Loucy (cell line): ENCODE data around the gene TP53TG3E.
"Not testable (repeated sequence)": the region's sequence is repeated elsewhere in the genome, so short reads cannot be mapped to it uniquely, and the experiment has no call there.

Source experiments
- H2AFZ ChIP-seq: fragments of 200-600 bp; sonication (generic); 2 replicates; pipeline ENCODE4 v1.6.0; 2016; ENCODE audit warnings: antibody characterized with exemption, mild to moderate bottlenecking, low read length, moderate library complexity
- H3F3A ChIP-seq: fragments of 200-600 bp; 2 replicates; pipeline ENCODE4 v1.6.0; 2016; ENCODE audit warnings: antibody characterized with exemption, low read depth, mild to moderate bottlenecking
- H3K27me3 ChIP-seq: fragments of 200-600 bp; sonication (generic); 2 replicates; pipeline ENCODE4 v1.6.1; 2014; ENCODE audit warnings: low read length, mild to moderate bottlenecking; ENCODE audit not compliant: insufficient read depth, poor library complexity, severe bottlenecking
- H3K36me3 ChIP-seq: fragments of 200-600 bp; sonication (generic); 2 replicates; pipeline ENCODE4 v1.6.1; 2016; ENCODE audit warnings: low read length; ENCODE audit not compliant: insufficient read depth
- H3K4me1 ChIP-seq: fragments of 200-600 bp; sonication (generic); 2 replicates; pipeline ENCODE4 v1.5.1; 2014; ENCODE audit warnings: low read length, mild to moderate bottlenecking; ENCODE audit not compliant: insufficient read depth, poor library complexity, severe bottlenecking
- H3K4me2 ChIP-seq: fragments of 200-600 bp; sonication (generic); 2 replicates; pipeline ENCODE4 v1.6.0; 2014; ENCODE audit warnings: antibody characterized with exemption, low read length, low read depth, mild to moderate bottlenecking; ENCODE audit not compliant: poor library complexity, severe bottlenecking
- H3K4me3 ChIP-seq: fragments of 200-600 bp; sonication (generic); 2 replicates; pipeline ENCODE4 v1.5.1; 2014; ENCODE audit warnings: low read length, mild to moderate bottlenecking, mixed read lengths; ENCODE audit not compliant: poor library complexity, severe bottlenecking
- H3K79me2 ChIP-seq: fragments of 200-600 bp; sonication (generic); 2 replicates; pipeline ENCODE4 v1.6.1; 2014; ENCODE audit warnings: low read length; ENCODE audit not compliant: insufficient read depth
- H3K9ac ChIP-seq: fragments of 200-600 bp; sonication (generic); 2 replicates; pipeline ENCODE4 v1.6.0; 2014; ENCODE audit warnings: mild to moderate bottlenecking, low read depth, low read length, moderate library complexity; ENCODE audit not compliant: poor library complexity, severe bottlenecking
- H3K9me2 ChIP-seq: fragments of 200-600 bp; sonication (generic); replicated peaks from 2 replicates; pipeline ENCODE4 v1.6.1; 2016; ENCODE audit warnings: low read depth, low read length, mixed read lengths
- H3K9me3 ChIP-seq: fragments of 200-600 bp; sonication (generic); 2 replicates; pipeline ENCODE4 v1.6.1; 2014; ENCODE audit warnings: mild to moderate bottlenecking, antibody characterized with exemption, low read length, low read depth; ENCODE audit not compliant: insufficient read depth
- H4K20me1 ChIP-seq: fragments of 200-600 bp; sonication (generic); 2 replicates; pipeline ENCODE4 v1.6.0; 2014; ENCODE audit warnings: antibody characterized with exemption, low read length, mild to moderate bottlenecking; ENCODE audit not compliant: insufficient read depth, poor library complexity, severe bottlenecking

TP53TG3E gene, protein sequence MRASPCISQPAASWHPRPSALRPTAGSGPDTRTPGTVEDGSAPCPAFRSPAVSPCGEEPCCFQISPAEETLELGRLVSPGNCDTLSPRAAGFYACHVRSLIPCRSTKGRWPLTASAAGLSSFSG

DNA sequence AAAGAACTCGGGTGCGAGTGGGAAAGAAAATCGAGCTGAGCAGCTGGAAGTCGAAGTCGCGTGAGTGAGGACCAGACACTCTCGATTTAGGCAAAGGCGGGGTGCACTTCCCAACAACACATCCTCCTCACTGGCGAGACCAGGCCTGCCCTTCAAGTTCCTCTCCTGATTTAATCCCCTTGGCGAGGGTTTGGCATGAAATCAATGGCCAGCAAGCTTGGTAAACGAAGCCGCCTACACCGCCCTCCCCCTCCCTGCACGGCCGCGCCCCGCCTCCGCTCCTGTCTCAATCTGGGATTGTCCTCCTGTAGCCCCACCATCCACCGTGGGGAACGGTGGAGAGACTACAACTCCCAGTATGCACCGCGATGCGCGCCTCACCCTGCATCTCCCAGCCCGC, at the start of gene TP53TG3E:
Gene TP53TG3E, plus strand, starts transcription at position 301 of the 400 bp plus-strand sequence. Its CDS starts 68 bp downstream, at position 369.
- H2AFZ ChIP-seq, H3K4me3 ChIP-seq, H3K4me1 ChIP-seq, H3K9me3 ChIP-seq, H4K20me1 ChIP-seq, H3K9ac ChIP-seq, H3K27me3 ChIP-seq, H3K36me3 ChIP-seq, H3K9me2 ChIP-seq, H3K4me2 ChIP-seq, H3F3A ChIP-seq, H3K79me2 ChIP-seq: not testable (repeated sequence)

DNA sequence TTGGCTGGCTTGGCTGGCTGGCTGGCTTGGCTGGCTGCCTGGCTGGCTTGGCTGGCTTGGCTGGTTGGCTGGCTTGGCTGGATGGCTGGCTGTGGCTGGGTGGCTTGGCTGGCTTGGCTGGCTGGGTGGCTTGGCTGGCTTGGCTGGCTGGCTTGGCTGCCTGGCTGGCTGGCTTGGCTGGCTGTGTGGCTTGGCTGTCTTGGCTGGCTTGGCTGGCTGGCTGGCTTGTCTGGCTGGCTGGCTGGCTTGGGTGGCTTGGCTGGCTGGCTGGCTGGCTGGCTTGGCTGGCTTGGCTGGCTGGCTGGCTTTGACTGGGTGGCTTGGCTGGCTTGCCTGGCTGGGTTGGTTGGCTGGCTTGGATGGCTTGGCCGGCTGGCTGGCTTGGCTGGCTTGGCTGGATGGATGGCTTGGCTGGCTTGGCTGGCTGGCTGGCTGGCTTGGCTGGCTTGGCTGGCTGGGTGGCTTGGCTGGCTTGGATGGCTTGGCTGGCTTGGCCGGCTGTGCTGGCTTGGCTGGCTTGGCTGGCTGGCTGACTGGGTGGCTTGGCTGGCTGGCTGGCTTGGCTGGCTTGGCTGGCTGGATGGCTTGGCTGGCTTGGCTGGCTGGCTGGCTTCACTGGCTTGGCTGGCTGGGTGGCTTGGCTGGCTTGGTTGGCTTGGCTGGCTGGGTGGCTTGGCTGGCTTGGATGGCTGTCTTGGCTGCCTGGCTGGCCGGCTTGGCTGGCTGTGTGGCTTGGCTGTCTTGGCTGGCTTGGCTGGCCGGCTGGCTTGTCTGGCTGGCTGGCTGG, 32.3 kb downstream of the TP53TG3E start:
- not testable (repeated sequence) for H4K20me1 ChIP-seq, H3K4me2 ChIP-seq, H3K9me3 ChIP-seq, H3K9me2 ChIP-seq, H3F3A ChIP-seq, H3K79me2 ChIP-seq, H3K27me3 ChIP-seq, H3K4me3 ChIP-seq, H3K9ac ChIP-seq, H3K36me3 ChIP-seq, H3K4me1 ChIP-seq, H2AFZ ChIP-seq

- not testable (repeated sequence) for H3K9me3 ChIP-seq, H3K79me2 ChIP-seq, H3K4me1 ChIP-seq, H3F3A ChIP-seq, H3K9me2 ChIP-seq, H4K20me1 ChIP-seq, H3K27me3 ChIP-seq, H2AFZ ChIP-seq, H3K36me3 ChIP-seq, H3K4me3 ChIP-seq, H3K9ac ChIP-seq, H3K4me2 ChIP-seq
Measured at GRCh38 chr16:33337627-33338542, 33.8 kb downstream of the TP53TG3E start.

DNA sequence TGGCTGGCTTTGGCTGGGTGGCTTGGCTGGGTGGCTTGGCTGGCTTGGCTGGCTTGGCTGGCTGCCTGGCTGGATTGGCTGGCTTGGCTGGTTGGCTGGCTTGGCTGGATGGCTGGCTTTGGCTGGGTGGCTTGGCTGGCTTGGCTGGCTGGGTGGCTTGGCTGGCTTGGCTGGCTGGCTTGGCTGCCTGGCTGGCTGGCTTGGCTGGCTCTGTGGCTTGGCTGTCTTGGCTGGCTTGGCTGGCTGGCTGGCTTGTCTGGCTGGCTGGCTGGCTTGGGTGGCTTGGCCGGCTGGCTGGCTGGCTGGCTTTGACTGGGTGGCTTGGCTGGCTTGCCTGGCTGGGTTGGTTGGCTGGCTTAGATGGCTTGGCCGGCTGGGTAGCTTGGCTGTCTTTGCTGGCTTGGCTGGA, 34.4 kb downstream of the TP53TG3E start:
- H3K4me1 ChIP-seq, H3K4me2 ChIP-seq, H2AFZ ChIP-seq, H3K9me3 ChIP-seq, H3K9me2 ChIP-seq, H4K20me1 ChIP-seq, H3F3A ChIP-seq, H3K36me3 ChIP-seq, H3K9ac ChIP-seq, H3K4me3 ChIP-seq, H3K79me2 ChIP-seq, H3K27me3 ChIP-seq: not testable (repeated sequence)

- H3K9me2 ChIP-seq, H3K9ac ChIP-seq, H3K4me3 ChIP-seq, H4K20me1 ChIP-seq, H3K4me1 ChIP-seq, H3K79me2 ChIP-seq, H2AFZ ChIP-seq, H3K4me2 ChIP-seq, H3K36me3 ChIP-seq, H3K9me3 ChIP-seq, H3F3A ChIP-seq, H3K27me3 ChIP-seq: not testable (repeated sequence)
Measured at GRCh38 chr16:33339093-33340061, 35.3 kb downstream of the TP53TG3E start.
